Measurements from ENCODE around the gene CYP27B1.
"Not testable (repeated sequence)": the region's sequence is repeated elsewhere in the genome, so short reads cannot be mapped to it uniquely, and the experiment has no call there.

Gene CYP27B1

DNA sequence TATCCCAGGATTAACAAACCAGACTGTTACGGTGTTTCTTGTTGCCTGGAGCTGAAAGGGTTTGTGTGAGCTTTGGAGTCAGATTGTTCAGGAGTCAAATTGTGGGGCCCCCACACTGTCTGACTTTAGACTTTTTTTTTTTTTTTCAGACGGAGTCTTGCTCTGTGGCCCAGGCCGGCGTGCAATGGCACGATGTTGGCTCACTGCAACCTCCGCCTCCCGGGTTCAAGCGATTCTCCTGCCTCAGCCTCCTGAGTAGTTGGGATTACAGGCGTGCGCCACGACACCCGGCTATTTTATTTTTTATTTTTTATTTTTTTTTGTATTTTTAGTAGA, 16.6 kb upstream of the CYP27B1 start:
- no peak for DNase-seq (ENCODE audit: low spot score)

DNA sequence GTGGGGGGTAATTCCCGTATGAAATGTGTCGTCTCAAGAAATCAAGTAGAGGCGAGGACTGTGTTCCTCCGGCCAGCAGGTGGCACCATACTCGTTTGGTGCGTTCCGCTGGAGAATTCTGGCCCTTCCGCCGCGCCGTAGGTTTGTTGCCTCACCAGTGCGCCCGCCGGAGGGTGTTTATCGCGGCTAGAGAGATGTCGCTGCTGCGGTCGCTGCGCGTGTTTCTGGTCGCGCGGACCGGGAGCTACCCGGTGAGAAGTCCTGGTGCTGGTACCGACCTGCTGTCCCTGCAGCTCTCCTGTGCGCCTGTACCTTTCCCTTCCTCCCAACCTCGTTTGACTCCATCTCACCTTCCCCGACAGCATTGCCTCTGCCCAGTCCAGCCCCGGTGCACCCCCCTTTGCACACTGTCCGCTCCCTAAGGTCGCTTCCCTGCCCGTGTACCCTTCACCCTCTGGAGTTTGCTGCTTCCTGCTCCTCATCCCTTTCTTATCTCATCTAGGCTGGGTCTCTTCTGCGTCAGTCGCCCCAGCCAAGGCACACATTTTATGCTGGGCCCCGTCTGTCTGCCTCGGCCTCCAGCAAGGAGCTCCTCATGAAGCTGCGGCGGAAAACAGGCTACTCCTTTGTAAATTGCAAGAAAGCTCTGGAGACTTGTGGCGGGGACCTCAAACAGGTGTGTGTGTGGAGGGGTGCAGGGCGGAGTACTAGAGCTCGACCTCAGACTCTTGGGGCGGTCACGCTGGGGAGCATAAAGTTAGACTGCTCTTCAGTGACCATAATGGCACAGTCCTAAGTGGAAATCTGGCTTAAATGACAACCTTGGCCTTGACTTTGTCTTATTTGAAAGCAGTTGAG, 16.0 kb upstream of the CYP27B1 start, which contains the start of gene TSFM:
Gene TSFM, plus strand, starts transcription at position 180 of the 858 bp plus-strand sequence. Its CDS starts 15 bp downstream, at position 195.
- DNase-seq (ENCODE audit: low spot score): peak; percentile 91

DNA sequence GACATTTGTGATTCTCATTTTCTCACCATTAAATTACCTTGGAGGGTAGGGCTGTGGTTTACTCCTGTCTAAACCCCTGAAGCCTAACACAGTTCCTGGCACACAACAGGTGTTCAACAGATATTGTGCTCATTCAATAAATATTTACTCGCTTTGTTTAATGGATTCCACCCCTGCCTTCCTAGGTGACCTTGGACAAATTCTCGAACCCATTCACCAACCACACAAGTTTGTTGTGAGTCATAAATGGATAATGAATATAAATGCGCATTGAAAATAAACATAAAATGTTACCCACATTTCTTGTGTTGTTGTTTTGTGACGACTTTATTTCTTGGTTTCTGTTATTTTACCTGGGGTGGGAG, 15.3 kb upstream of the CYP27B1 start:
- DNase-seq (ENCODE audit: low spot score): no peak

DNA sequence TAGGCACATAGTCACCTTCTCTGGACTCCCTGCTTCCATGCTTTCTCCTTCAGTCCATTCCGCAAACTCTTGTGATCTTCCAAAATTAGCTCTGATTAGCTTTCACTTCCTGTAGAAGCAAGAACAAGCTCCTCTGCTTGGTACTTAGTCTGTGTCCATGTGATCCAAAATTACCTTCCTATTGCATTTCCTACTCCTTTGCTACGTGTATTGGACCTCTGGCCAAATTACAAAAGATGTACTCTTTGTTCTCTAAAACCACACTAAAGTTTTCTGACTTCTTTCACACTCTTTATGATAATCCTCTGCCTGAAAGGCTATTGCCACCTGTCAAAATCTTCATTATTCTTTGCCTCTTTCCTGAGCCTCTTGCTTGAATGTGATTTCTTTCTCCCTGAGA, 14.9 kb upstream of the CYP27B1 start:
- DNase-seq (ENCODE audit: low spot score): no peak

DNA sequence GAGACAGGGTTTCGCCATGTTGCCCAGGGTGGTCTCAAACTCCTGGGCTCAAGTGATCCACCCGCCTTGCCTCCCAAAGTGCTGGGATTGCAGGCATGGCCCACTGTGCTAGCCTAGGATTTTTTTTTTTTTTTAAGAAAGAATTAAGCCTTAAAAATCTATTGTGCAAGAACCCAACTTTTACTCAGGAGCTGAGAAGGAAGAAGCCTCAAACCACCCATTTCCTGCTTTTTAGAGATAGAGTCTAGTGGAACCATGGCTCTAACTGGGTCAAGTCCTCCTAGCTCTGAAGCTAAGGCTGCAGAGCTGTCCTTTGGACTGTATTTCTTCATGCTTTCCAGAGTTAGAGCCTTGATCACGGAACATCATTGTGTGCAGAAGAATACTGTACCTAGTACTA, 14.4 kb upstream of the CYP27B1 start:
- DNase-seq (ENCODE audit: low spot score): no peak

DNA sequence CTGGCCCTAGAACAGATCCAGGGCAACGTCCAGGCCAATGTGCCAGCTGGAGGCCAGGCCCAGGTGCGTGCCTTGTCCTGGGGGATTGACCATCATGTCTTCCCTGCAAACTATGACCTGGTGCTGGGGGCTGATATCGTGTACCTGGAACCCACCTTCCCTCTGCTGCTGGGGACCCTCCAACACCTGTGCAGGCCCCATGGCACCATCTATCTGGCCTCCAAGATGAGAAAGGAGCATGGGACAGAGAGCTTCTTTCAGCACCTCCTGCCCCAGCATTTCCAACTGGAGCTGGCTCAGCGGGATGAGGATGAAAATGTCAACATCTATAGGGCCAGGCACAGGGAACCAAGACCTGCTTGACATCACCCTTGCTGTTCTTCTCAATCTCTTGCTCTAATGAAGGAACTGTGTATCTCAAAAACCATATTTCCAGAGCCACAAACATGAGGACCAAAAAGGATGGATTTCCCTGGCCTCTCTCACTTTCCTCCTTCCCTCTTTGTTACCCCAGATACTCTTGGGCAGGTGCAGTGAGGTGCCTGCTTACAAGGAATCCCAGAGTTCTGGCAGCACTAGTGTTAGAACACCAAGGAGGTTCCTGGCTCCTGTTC, 13.5 kb upstream of the CYP27B1 start:
- no peak for DNase-seq (ENCODE audit: low spot score)

DNA sequence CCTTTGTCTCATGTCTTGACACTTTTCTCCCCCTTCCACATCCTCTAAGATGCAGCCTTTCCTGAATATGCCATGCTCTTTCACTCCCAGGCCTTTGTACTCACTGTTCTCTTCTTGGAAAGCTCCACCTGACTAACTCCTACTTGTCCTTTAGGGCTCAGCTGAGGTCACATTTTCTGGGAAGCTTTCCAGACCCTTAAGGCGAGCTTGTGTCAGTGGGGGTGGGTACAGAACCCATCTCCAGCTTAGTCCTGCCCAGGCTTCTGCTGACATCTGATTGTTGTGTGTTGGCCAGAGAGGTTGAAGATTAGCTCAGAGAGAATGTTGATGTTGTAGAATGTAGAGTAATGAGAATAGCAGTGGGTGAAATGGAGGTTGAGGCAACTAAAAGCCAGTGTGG, 12.9 kb upstream of the CYP27B1 start:
- no peak for DNase-seq (ENCODE audit: low spot score)

DNA sequence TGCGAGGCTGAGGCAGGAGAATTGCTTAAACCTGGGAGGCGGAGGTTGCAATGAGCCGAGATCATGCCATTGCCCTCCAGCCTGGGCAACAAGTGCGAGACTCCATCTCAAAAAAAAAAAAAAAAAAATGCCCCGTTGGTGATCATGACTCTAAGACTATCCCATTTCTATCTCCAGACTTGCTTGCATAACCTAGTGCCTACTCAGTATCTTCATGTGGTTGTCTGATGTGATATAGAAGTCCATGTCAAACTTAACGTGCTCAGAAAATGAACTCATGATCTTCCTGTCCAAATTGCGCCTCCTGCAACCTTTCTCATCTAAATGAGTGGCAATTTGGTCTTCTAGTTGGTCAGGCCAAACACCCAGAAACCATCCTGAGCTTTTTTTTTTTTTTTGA, 11.0 kb upstream of the CYP27B1 start:
- DNase-seq (ENCODE audit: low spot score): no peak

DNA sequence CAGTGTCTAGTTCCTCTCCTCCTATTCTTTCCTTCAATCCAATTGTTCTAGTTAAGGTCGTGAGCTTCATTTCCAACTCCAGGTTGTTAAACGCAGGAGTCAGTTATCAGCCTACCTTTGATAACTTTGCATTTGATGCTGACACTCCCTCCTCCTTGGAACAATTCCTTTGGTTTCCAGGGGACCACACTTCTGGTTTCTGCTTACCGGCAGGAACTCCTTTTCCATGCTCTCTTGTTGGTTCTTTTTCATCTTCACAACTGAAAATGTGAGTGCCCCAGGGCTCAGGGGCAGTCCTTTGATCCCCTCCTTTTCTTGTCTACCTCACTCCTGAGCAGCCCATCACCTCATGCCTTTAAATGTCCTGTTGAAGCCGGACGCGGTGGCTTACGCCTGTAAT, 10.5 kb upstream of the CYP27B1 start:
- DNase-seq (ENCODE audit: low spot score): no peak

DNA sequence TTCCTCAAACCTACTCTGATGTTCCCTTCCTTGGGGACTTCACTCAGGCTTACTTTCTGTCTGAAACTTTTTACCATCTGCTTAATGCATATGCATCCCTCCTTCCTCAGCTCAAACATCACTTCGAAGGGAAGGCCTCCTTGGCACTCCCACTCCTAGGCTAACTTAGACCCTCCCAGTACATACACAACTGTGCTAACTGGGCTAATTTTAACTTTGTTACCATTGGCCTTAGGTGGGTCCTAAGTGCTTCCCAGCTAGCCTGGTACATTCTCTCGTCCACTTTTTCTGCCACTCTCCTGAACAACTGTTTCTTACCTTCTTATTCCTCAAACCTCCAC, 9.3 kb upstream of the CYP27B1 start:
- DNase-seq (ENCODE audit: low spot score): no peak

DNA sequence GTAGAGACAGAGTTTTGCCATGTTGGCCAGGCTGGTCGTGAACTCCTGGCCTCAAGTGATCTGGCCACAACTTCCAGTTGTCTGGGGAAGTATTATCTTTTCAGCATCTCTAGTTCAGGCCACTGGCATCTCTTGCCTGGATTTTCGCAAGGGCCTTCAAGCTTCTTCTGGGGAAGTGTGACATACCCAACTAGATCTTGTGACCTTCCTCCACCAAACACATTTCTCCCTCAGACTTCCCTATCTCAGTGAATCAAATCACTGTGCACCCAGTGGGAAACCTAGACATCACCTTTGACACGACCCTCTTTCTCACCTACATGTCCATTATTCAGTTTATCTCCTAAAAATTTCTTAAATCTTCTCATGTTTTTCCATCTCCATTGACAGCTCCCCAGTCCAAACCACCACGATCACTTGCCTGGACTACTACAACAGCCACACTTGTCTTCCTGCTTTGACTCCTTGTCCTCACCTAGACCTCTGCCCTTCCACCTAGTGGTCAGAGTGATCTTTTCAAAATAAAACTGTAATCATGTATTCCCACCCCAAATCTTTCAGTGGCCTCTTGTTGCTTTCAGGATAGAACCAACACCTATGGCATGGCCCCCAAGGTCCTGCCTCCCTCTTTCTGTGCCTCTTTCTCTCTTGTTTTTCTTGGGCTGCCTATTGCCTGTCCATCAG, 8.8 kb upstream of the CYP27B1 start:
- no peak for DNase-seq (ENCODE audit: low spot score)

DNA sequence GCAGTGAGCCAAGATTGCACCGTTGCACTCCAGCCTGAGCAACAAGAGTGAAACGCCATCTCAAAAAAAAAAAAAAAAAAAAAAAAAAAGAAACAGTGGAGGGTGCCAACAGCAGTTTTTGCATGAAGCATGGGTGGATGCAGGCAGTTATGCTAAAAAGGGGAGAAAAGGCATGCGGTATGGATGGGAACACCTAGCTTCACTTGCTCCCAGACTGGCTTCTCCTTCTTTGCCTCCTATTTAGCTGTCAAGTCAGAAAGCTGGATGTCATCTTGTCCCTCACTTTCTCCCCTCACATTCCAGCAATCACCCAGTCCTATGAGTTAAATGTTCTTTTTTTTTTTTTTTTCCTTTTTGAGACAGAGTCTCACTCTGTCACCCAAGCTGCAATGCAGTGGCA, 8.2 kb upstream of the CYP27B1 start:
- DNase-seq (ENCODE audit: low spot score): no peak

DNA sequence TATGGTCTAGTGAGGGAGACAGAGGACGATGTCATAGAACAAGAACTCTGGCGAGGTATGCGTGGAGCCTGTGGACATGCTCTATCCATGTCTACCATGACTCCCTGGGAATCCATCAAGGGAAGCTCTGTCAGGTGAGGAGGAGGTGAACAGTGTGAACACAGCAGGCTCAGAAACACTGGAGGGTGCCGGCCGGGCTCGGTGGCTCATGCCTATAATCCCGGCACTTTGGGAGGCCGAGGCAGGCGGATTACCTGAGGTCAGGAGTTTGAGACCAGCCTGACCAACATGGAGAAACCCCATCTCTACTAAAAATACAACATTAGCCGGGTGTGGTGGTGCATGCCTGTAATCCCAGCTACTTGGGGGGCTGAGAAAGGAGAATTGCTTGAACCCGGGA, 7.8 kb upstream of the CYP27B1 start:
- not testable (repeated sequence) for DNase-seq (ENCODE audit: low spot score)

DNA sequence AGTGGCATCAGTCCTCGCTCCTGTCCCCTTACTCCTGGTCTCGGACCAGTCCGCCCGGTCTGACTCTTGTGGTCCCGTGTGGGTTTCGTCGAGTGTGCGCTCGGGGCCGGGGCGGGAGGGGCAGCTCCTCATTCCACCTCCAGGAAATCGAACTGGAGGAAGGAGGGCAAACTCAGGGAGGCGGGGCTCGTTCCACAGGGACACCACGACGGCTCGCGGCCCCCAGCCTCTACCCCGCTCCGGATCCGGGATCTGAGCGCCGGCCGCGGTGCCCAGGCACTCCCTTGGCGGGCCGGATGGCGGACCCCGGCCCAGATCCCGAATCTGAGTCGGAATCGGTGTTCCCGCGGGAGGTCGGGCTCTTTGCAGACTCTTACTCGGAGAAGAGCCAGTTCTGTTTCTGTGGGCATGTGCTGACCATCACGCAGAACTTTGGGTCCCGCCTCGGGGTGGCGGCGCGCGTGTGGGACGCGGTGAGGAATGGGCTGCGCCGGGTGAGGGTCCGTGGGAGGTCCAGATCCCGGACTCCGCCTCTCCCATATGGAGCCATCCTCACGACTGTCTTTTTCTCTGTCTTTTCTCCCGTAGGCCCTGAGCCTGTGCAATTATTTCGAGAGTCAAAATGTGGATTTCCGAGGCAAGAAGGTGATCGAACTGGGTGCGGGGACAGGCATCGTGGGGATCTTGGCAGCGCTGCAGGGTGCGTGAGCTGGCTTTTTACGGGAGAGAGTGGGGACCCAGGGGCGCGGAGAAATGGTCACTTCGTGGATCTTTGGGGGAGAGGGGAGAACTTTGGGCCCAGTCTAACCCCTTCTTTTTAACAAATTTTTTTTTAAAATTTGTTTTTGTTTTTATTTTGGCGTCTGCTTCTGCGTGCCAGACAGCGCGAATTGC, 5.8 kb upstream of the CYP27B1 start, which contains the start of gene EEF1AKMT3:
Gene EEF1AKMT3, plus strand, starts transcription at position 186 of the 894 bp plus-strand sequence. Its CDS starts 111 bp downstream, at position 297.
- DNase-seq (ENCODE audit: low spot score): peak; percentile 66

DNA sequence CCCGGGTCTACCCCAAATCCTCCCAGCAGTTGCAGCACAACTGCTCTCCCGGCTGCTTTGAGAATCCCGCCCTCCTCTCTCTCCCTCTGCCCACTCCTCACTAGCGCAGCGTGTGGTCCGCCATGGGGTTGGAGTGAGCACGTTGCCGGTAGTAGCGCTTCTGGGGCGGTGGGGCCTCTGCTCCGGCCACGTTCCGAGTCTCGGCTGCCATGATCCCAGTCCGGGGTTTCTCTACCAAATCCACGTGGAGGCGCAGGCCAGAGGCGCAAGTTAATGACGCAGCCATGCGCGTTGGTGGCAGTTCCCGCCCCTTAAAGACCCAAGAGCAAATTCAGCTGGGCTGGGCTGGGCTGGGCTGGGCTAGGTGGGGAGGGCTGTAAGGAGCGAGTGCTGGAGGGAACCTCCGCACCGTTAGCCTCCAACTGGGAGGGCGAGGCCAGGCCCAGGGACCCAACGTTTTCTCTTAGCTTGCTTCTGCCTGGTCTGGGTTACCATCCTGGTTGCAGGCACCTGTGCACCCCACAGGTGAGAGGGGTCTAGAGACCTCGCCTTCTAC, 5.1 kb upstream of the CYP27B1 start, which contains the start of gene METTL1:
Gene METTL1, minus strand, starts transcription at position 233 of the 556 bp plus-strand sequence. Its CDS starts 22 bp downstream, at position 211.
- peak; percentile 96 for DNase-seq (ENCODE audit: low spot score)

DNA sequence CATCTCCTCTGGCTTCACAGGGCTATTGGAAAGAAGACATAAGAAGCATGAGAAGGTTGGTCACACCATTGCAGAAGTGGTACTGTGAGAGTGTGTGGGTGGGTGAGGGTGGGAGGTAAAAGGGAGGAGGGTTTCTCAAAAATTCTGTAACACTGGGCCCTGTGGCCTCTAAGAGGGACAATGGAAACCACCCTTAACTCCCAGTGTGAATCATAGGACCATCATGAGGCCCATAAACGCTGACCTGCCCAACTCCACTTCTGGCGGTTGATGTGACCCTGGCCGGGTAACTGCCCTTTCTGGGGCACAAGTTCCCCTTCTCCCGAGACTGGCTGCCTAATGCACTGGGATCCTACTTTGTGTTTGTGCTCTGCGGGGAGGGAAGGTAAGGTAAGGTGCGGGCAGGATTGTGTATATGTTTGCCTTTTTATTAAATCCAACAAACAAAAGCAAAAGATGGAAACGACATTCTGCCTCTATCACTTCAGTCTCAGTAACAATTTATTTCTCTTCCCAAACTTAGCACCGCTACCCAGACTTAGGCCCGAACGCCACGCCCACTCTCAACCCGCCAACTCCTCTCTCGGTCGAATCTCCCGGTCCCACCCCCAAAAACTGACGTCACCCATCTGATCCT, 4.5 kb upstream of the CYP27B1 start:
- peak; percentile 87 for DNase-seq (ENCODE audit: low spot score)

DNA sequence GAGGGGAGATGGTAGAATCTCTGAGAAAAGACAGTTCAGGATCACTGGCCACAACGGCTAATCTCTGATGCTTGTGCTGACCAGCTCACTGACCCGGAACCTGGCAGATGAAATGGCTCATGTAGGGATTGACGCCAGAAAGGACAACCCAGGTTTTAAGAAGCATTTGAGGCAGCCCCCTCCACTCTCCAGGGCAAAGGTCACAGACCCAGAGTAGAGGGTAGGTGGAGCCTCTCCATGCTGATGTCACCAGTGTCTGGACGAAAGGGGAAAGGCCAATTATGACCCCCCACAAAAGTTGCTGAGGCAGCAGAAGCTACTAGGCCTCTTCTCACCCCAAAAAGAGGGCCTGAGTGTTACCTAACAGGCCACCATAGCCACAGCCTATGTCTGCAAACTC, 3.9 kb upstream of the CYP27B1 start:
- DNase-seq (ENCODE audit: low spot score): no peak

DNA sequence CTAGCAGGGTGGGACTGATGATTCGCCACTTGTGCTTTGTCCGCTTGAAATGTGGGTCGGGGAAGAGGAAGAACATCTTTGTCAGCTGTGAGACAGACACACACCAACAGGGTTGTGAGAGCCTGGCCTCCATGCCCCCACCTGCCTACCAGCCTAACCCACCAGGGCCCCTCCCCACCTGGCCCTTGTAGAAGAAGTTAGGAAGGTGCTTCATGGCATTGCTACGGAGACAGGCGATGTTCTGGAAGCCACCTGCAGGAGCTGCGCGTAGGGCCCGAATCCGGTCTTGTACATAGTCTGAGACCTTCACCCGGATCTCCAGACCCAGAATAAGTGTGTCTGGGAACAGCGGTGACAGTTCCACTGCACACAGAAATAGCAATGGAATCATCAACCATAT, 2.7 kb upstream of the CYP27B1 start:
- DNase-seq (ENCODE audit: low spot score): no peak

DNA sequence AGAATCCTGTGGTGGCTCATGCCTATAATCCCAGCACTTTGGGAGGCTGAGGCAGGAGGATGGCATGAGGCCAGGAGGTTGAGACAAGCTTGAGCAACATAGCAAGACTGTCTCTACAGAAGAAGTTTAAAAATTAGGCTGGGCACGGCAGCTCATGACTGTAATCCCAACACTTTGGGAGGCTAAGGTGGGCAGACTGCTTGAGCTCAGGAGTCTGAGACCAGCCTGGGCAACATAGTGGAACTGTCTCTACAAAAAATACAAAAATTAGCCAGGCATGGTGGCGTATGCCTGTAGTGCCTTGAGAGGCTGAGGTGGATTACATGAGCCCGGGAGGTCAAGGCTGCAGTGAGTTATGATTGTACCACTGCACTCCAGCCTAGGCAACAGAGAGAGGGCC, 998 bp upstream of the CYP27B1 start:
- no peak for DNase-seq (ENCODE audit: low spot score)

DNA sequence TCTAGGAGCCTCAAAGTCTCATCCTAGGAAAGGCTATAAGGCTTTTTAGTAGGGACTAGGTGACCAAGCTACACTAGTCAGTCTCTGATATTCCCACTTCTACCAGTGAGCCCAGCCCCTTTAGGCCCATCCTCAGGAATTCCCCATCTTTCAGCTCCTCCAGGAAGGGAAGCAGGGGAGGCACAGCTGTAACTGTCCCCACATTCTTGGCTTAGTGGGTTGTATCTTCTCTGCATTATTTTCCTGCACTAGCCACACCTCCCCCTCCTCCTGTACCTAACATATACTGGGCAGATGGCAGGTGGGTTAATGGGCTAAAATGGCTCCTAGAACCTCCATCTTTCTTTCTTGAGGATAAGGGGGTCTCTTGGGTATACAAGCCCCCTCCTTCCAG, 424 bp upstream of the CYP27B1 start:
- no peak for DNase-seq (ENCODE audit: low spot score)
